HepG2 (cell line): ENCODE data around the gene BACH2. TPM values are rescaled to one million over a fixed set of nuclear protein-coding genes. Genes with fewer than 3 reads are reported as not detected.

ENCODE experiments used
- ATAC-seq: fragments of 200-7000 bp; cut with Tn5 transposase; 3 replicates; pipeline ENCODE4 v1.9.1; 2020; ENCODE audit warnings: mild to moderate bottlenecking, moderate library complexity
- BruUV-seq: library from RNA; stranded (reverse); fragments of 400-500 nt; replicated peaks from 2 replicates; lab custom pipeline; 2021; lab: Mats Ljungman, UMichigan
- CTCF ChIA-PET: fragments of 300-600 bp; formaldehyde crosslinking; extraction: SDS; loops from one replicate; lab custom pipeline; 2021; ENCODE audit warnings: low total read pairs, inconsistent platforms, low intra/inter-chr PET ratio; lab: Yijun Ruan, JAX
- POLR2A ChIA-PET: fragments of 350-600 bp; sonication (Branson Sonifier 250); formaldehyde crosslinking; loops from one replicate; lab custom pipeline; 2020; ENCODE audit warnings: antibody characterized with exemption, inconsistent platforms; lab: Yijun Ruan, JAX
- DNase-seq: peaks from one replicate; pipeline ENCODE4 v3.0.0-alpha.2; 2015; ENCODE audit warnings: low spot score
- FAIRE-seq: peaks from 3 replicates; lab custom pipeline; 2011; peaks lifted over from hg19 to GRCh38; lab: Jason Lieb, UNC
- H2AFZ ChIP-seq: one replicate; pipeline ENCODE4 v1.6.1; 2011; ENCODE audit warnings: low read length, inconsistent platforms
- H3K27ac ChIP-seq: fragments of 300-600 bp; 3 replicates; pipeline ENCODE4 v1.8.0; 2011; ENCODE audit warnings: mixed run types, mild to moderate bottlenecking, mixed read lengths, low read length, inconsistent platforms; ENCODE audit not compliant: insufficient read depth; ENCODE audit errors: extremely low read length
- H3K27me3 ChIP-seq, 2 experiments: fragments of 200-600 bp in 1 of 2; 2 replicates in 1 of 2; 3 replicates in 1 of 2; pipeline versions ENCODE4 v1.6.0 to v1.8.0; 2011; ENCODE audit warnings: low read length in 2 of 2, mild to moderate bottlenecking in 2 of 2, moderate library complexity in 2 of 2, inconsistent platforms in 1 of 2; ENCODE audit not compliant: insufficient read depth in 2 of 2, control insufficient read depth in 1 of 2
- H3K36me3 ChIP-seq, 2 experiments: fragments of 200-600 bp in 1 of 2; replicated peaks in 1 of 2; 2 replicates in 1 of 2; 3 replicates in 1 of 2; pipeline versions ENCODE4 v1.5.1 to v1.8.0; 2011; ENCODE audit warnings: low read length in 2 of 2, inconsistent platforms in 1 of 2; ENCODE audit not compliant: insufficient read depth in 2 of 2, control insufficient read depth in 1 of 2
- H3K4me1 ChIP-seq: 2 replicates; pipeline ENCODE4 v1.5.1; 2012; ENCODE audit warnings: low read length, inconsistent platforms; ENCODE audit not compliant: insufficient read depth
- H3K4me2 ChIP-seq: 2 replicates; pipeline ENCODE4 v1.6.0; 2011; ENCODE audit warnings: low read depth, low read length, inconsistent platforms
- H3K4me3 ChIP-seq, 3 experiments: fragments of 200-600 bp in 1 of 3; sonication (generic), shearing (Covaris generic) in 1 of 3; replicated peaks in 1 of 3; 2 replicates each; pipeline ENCODE4 v1.5.1; 2011 to 2016; ENCODE audit warnings: low read length in 3 of 3, inconsistent platforms in 2 of 3, low read depth in 2 of 3, mild to moderate bottlenecking in 2 of 3, control low read depth in 1 of 3, mixed read lengths in 1 of 3; ENCODE audit not compliant: insufficient read depth in 1 of 3
- H3K79me2 ChIP-seq: one replicate; pipeline ENCODE4 v1.6.1; 2011; ENCODE audit warnings: low read length, inconsistent platforms; ENCODE audit not compliant: insufficient read depth
- H3K9ac ChIP-seq: 2 replicates; pipeline ENCODE4 v1.6.0; 2011; ENCODE audit warnings: mild to moderate bottlenecking, low read depth, low read length, inconsistent platforms; ENCODE audit not compliant: insufficient read depth
- H3K9me3 ChIP-seq: 2 replicates; pipeline ENCODE4 v1.5.1; 2012; ENCODE audit warnings: mild to moderate bottlenecking, low read length
- H4K20me1 ChIP-seq: 2 replicates; pipeline ENCODE4 v1.6.0; 2011; ENCODE audit warnings: inconsistent platforms, mild to moderate bottlenecking, low read length, moderate library complexity; ENCODE audit not compliant: insufficient read depth
- CBX5 ChIP-seq: sonication (generic); formaldehyde crosslinking; IDR thresholded peaks from 2 replicates; pipeline ENCODE4 v1.4.0; 2020; ENCODE audit warnings: missing genetic modification reagents, borderline replicate concordance
- EHMT2 ChIP-seq: fragments of 200-600 bp; sonication (generic); IDR thresholded peaks from 2 replicates; pipeline ENCODE4 v1.7.0; 2017; ENCODE audit warnings: antibody characterized with exemption, low read depth, low read length, borderline replicate concordance
- JUN ChIP-seq: sonication (generic); formaldehyde crosslinking; IDR thresholded peaks from 2 replicates; pipeline ENCODE4 v1.4.0; 2020; ENCODE audit warnings: mild to moderate bottlenecking, missing genetic modification reagents
- KMT2B ChIP-seq: IDR thresholded peaks from 2 replicates; pipeline ENCODE4 v1.6.1; 2016; ENCODE audit warnings: missing genetic modification reagents, missing compliant biosample characterization
- NFE2L1 ChIP-seq: sonication (generic); formaldehyde crosslinking; IDR thresholded peaks from 2 replicates; pipeline ENCODE4 v1.4.0; 2020; ENCODE audit warnings: missing genetic modification reagents, mild to moderate bottlenecking, borderline replicate concordance
- NR2F1 ChIP-seq, 2 experiments: fragments of 450-650 bp in 1 of 2; formaldehyde crosslinking in 1 of 2; IDR thresholded peaks; 2 replicates each; pipeline versions ENCODE4 v1.5.0 to v1.6.1; 2016 to 2020; ENCODE audit warnings: mild to moderate bottlenecking in 1 of 2, missing compliant biosample characterization in 1 of 2, missing genetic modification reagents in 1 of 2, moderate library complexity in 1 of 2
- PCBP2 ChIP-seq: fragments of 200-400 bp; formaldehyde crosslinking; optimal IDR thresholded peaks from 2 replicates; pipeline ENCODE3; 2018; ENCODE audit warnings: low read length, low read depth; ENCODE audit not compliant: poor library complexity, severe bottlenecking
- RFX1 ChIP-seq: fragments of 450-650 bp; IDR thresholded peaks from 2 replicates; pipeline ENCODE4 v1.6.1; 2017
- TFAP4 ChIP-seq: sonication (generic); IDR thresholded peaks from 2 replicates; pipeline ENCODE4 v1.6.1; 2016; ENCODE audit warnings: low read depth, borderline replicate concordance
- TRIM22 ChIP-seq: fragments of 450-650 bp; IDR thresholded peaks from 2 replicates; pipeline ENCODE4 v1.6.1; 2017
- ZFY ChIP-seq: sonication (generic); formaldehyde crosslinking; IDR thresholded peaks from 2 replicates; pipeline ENCODE4 v1.4.0; 2020; ENCODE audit warnings: missing genetic modification reagents
- ZNF468 ChIP-seq: sonication (generic); formaldehyde crosslinking; IDR thresholded peaks from 2 replicates; pipeline ENCODE4 v1.8.0; 2022; ENCODE audit warnings: mild to moderate bottlenecking, moderate library complexity, missing genetic modification reagents
- ZNF607 ChIP-seq: sonication (generic); formaldehyde crosslinking; IDR thresholded peaks from 2 replicates; pipeline ENCODE4 v1.5.1; 2020; ENCODE audit warnings: missing genetic modification reagents, mild to moderate bottlenecking, borderline replicate concordance
- ZNF704 ChIP-seq: sonication (generic); formaldehyde crosslinking; IDR thresholded peaks from 2 replicates; pipeline ENCODE4 v1.8.1; 2023; ENCODE audit warnings: mild to moderate bottlenecking, inconsistent platforms, moderate library complexity, missing genetic modification reagents, borderline replicate concordance
- ZNF772 ChIP-seq: sonication (generic); formaldehyde crosslinking; IDR thresholded peaks from 2 replicates; pipeline ENCODE4 v1.5.0; 2020; ENCODE audit warnings: mild to moderate bottlenecking, missing genetic modification reagents
- WGBS: methylation state at CpG from one replicate; pipeline ENCODE4 v1.1.6; 2017; ENCODE audit warnings: low lambda C conversion rate; 5-methylcytosine and 5-hydroxymethylcytosine counted together
- in situ Hi-C: cut with HindIII; loops from 2 replicates; pipeline ENCODE4 v1.10.0; 2017; ENCODE audit warnings: low pct_unique_long_range_greater_than_20kb; ENCODE audit not compliant: extremely low pct_ligation_motif_present
- intact Hi-C: fragments of 100-400 bp; cut with micrococcal nuclease; formaldehyde crosslinking; loops from one replicate; pipeline ENCODE4 v1.10.0; 2022; ENCODE audit not compliant: unreplicated experiment
- polyA plus RNA-seq, 8 experiments: library from polyadenylated mRNA; depleted of rRNA in 3 of 8; stranded (reverse) in 7 of 8; unstranded in 1 of 8; fragments of >200 nt; fragmentation: Illumina TruSeq in 4 of 8; extraction: Trizol in 4 of 8; gene quantifications; 2 replicates each; pipeline versions ENCODE4 v1.2.1 to v1.2.3, GENCODE V29; 2011 to 2016; ENCODE audit warnings: low read depth in 4 of 8, missing spikeins in 1 of 8, mixed read lengths in 1 of 8; ENCODE audit not compliant: insufficient read depth in 1 of 8
- total RNA-seq, 5 experiments: library from RNA; depleted of rRNA; stranded (reverse); fragments of >200 nt; fragmentation: Illumina TruSeq; extraction: Trizol; gene quantifications; 2 replicates each; pipeline ENCODE4 v1.2.3, GENCODE V29; 2016; ENCODE audit warnings: low read depth in 1 of 5

The BACH2 gene
- total and polyA plus RNA-seq, 2 of the 13 experiments (the other 11 are each of a cell fraction or from before 2014, with no cell fraction given), result 0.01 TPM; not detected in 1

DNA sequence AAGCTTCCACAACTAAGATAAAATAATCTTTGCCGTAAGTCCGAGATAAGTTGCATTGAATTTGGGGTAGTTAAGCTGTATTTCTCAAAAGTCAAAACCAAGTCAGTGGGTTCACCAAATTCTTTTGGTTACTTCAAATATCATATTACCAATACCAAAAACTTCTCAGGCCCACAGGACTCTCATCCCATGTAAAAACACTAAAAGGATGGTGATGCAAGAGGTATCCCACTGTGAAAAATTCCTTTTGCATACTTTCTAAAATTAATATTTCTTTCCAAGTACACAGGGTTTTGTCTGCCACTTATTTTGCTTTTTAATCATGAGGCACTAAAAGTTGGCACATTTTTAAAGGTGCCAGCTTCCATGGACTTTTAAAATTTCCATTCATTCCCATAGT, 251.1 kb downstream of the BACH2 start:
- Histone ChIP-seq H3K27me3 (no peaks in the 10 kb centered on the region; a peak in 1 of 5 replicates), H3K27ac (no peak overlapping the region), H3K4me2 (no peak overlapping the region), H3K9ac (no peak overlapping the region), H3K4me3 (no peak overlapping the region)
- WGBS, result 41% methylated on average over 2 of the region's 2 CpGs
- no TSS peak for BruUV-seq
- POLR2A ChIA-PET, result no interaction called here
- CTCF ChIA-PET, result no interaction called here
- intact Hi-C loops, result no loop called here
- no peak for TF ChIP-seq ZNF704
- no peak for TF ChIP-seq ZNF772 (CRISPR knock-in tag)
- no peak for TF ChIP-seq ZNF607 (CRISPR knock-in tag)
- no peak for TF ChIP-seq RFX1
- TF ChIP-seq, all 625 proteins: peak for 0
- H3K79me2 ChIP-seq, result no peaks in the 10 kb centered on the region
- H3K4me1 ChIP-seq, result no peaks in the 10 kb centered on the region
- in situ Hi-C loops, result no loop called here
- no peaks in the 10 kb centered on the region for H3K9me3 ChIP-seq
- ATAC-seq (no peak), DNase-seq (no peak), FAIRE-seq (no peak)
- H3K36me3 ChIP-seq, result no peaks in the 10 kb centered on the region
- no peak overlapping the region for H2AFZ ChIP-seq
- no peaks in the 10 kb centered on the region for H4K20me1 ChIP-seq

- no peak overlapping the region for H3K9ac ChIP-seq
- H4K20me1 ChIP-seq, result no peaks in the 10 kb centered on the region
- intact Hi-C loops, result no loop called here
- no peaks in the 10 kb centered on the region for H3K79me2 ChIP-seq
- ChIA-PET CTCF (no interaction called here), POLR2A (no interaction called here)
- H3K4me1 ChIP-seq, result no peaks in the 10 kb centered on the region
- no peak for ATAC-seq
- H3K9me3 ChIP-seq, result no peaks in the 10 kb centered on the region
- BruUV-seq, result no TSS peak
- WGBS, result 61% methylated on average over 3 of the region's 3 CpGs
- no peak overlapping the region for H3K4me2 ChIP-seq
- no peaks in the 10 kb centered on the region; a peak in 1 of 5 replicates for H3K27me3 ChIP-seq
- no peak for DNase-seq
- H3K27ac ChIP-seq, result no peak overlapping the region
- no peak overlapping the region for H2AFZ ChIP-seq
- in situ Hi-C loops, result no loop called here
- H3K4me3 ChIP-seq, result no peak overlapping the region
- no peak for FAIRE-seq
- no peaks in the 10 kb centered on the region for H3K36me3 ChIP-seq
- TF ChIP-seq NR2F1 (CRISPR knock-in tag; IDR thresholded peaks at IDR 0.05), result no peak
- TF ChIP-seq PCBP2, result no peak
- TF ChIP-seq ZFY (CRISPR knock-in tag), result no peak
- TF ChIP-seq ZNF468, result no peak
- no peak for TF ChIP-seq CBX5 (CRISPR knock-in tag)
- TF ChIP-seq KMT2B, result no peak
- TF ChIP-seq TFAP4, result no peak
- TF ChIP-seq TRIM22, result no peak
- no peak for TF ChIP-seq NFE2L1 (CRISPR knock-in tag)
- TF ChIP-seq JUN, result no peak
- no peak for TF ChIP-seq EHMT2
Measured at GRCh38 chr6:90044833-90045381, 251.7 kb downstream of the BACH2 start.
